Kidney epithelial cell (primary cell): Measurements from ENCODE around the gene RANBP1. TPM values are rescaled to one million over a fixed set of nuclear protein-coding genes. Genes with fewer than 3 reads are reported as not detected.

Experiments
- DNase-seq: peaks from one replicate; pipeline ENCODE4 v3.0.0-alpha.2; 2010; ENCODE audit warnings: low read depth
- H3K27me3 ChIP-seq: 2 replicates; pipeline ENCODE4 v1.6.0; 2011; ENCODE audit warnings: low read length; ENCODE audit not compliant: control insufficient read depth, insufficient read depth
- H3K36me3 ChIP-seq: 2 replicates; pipeline ENCODE4 v1.5.1; 2011; ENCODE audit warnings: low read length; ENCODE audit not compliant: control insufficient read depth, insufficient read depth
- H3K4me3 ChIP-seq: 2 replicates; pipeline ENCODE4 v1.5.1; 2011; ENCODE audit warnings: low read depth, mild to moderate bottlenecking, control low read depth, low read length
- CTCF ChIP-seq: IDR thresholded peaks from 2 replicates; pipeline ENCODE4 v1.5.1; 2011; ENCODE audit warnings: mild to moderate bottlenecking, moderate library complexity, low read length, control low read depth, inconsistent platforms; ENCODE audit not compliant: insufficient read depth, poor library complexity, severe bottlenecking
- total RNA-seq: library from RNA; depleted of rRNA; stranded (reverse); fragments of >200 nt; gene quantifications from 2 replicates; pipeline ENCODE4 v1.2.3, GENCODE V29; 2015

RANBP1 gene
- total RNA-seq, 1 donor from 2014 or later = 360 TPM

GRCh38 chr22:20106205-20106848 lies 9.6 kb upstream of the RANBP1 start:
- H3K36me3 ChIP-seq = peaks cover 7% of the 10 kb centered on the region
- H3K27me3 ChIP-seq = no peaks in the 10 kb centered on the region
- TF ChIP-seq CTCF = no peak
- no peak for DNase-seq
- no peak overlapping the region for H3K4me3 ChIP-seq

- Histone ChIP-seq H3K27me3 (no peaks in the 10 kb centered on the region), H3K4me3 (no peak overlapping the region), H3K36me3 (peaks cover 7% of the 10 kb centered on the region)
- no peak for TF ChIP-seq CTCF
- no peak for DNase-seq
These were observed 9.1 kb upstream of the RANBP1 start for GRCh38 chr22:20106849-20107237.

- Histone ChIP-seq H3K27me3 (no peaks in the 10 kb centered on the region), H3K4me3 (no peak overlapping the region), H3K36me3 (peaks cover 7% of the 10 kb centered on the region)
- no peak for DNase-seq
- no peak for TF ChIP-seq CTCF
These were observed 8.4 kb upstream of the RANBP1 start for GRCh38 chr22:20107471-20107901.

- DNase-seq = no peak
- Histone ChIP-seq H3K36me3 (peaks cover 9% of the 10 kb centered on the region), H3K27me3 (no peaks in the 10 kb centered on the region), H3K4me3 (no peak overlapping the region)
- no peak for TF ChIP-seq CTCF
These were observed 7.8 kb upstream of the RANBP1 start for GRCh38 chr22:20107951-20108756.

GRCh38 chr22:20108757-20109230 lies 7.1 kb upstream of the RANBP1 start:
- DNase-seq = no peak
- H3K36me3 ChIP-seq = peaks cover 10% of the 10 kb centered on the region

More at GRCh38 chr22:20108757-20109230, 7.1 kb upstream of the RANBP1 start:
- no peaks in the 10 kb centered on the region for H3K27me3 ChIP-seq
- no peak for TF ChIP-seq CTCF
- no peak overlapping the region for H3K4me3 ChIP-seq
